Measurements from ENCODE around the gene SRBD1.

SRBD1 gene

GRCh38 chr2:45436456-45436855 lies 174.6 kb downstream of the SRBD1 start:
- TF ChIP-seq REST (IDR thresholded peaks at IDR 0.05; ENCODE audit: insufficient read depth in 1 of 2, low read depth in 2 of 2, low read length in 2 of 2) (no peak), FOXP2 (optimal IDR thresholded peaks at IDR 0.05; ENCODE audit: borderline replicate concordance, extremely low read depth, extremely low read length, insufficient read depth) (no peak), TAF1 (IDR thresholded peaks at IDR 0.05; ENCODE audit: borderline replicate concordance, insufficient read depth, low read length) (no peak), POLR2AphosphoS5 (IDR thresholded peaks at IDR 0.05; ENCODE audit: low read depth, low read length) (no peak), SIN3A (IDR thresholded peaks at IDR 0.05; ENCODE audit: borderline replicate concordance, insufficient read depth, low read length) (no peak)

DNA sequence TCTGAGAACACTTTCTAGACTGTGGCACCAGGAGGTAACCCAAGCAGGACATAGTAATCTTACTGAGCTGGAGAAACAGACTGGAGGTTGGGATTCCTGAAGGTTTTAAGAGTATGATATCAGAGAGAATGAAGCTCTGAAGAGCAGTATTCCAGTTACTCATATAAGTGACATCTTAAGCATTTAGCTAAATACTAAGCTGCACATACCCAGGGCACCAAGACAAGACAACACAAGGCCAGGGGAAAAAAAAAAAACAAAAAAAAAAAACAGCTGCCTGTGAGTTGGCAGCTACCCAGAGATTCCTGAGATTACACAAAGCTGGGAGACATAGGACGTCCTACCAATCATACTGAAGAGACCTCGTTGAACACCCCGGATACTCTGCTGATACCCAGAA lies 175.8 kb downstream of the SRBD1 start:
- TF ChIP-seq SIN3A (IDR thresholded peaks at IDR 0.05; ENCODE audit: borderline replicate concordance, insufficient read depth, low read length) (no peak), FOXP2 (optimal IDR thresholded peaks at IDR 0.05; ENCODE audit: borderline replicate concordance, extremely low read depth, extremely low read length, insufficient read depth) (no peak), POLR2AphosphoS5 (IDR thresholded peaks at IDR 0.05; ENCODE audit: low read depth, low read length) (no peak), TAF1 (IDR thresholded peaks at IDR 0.05; ENCODE audit: borderline replicate concordance, insufficient read depth, low read length) (no peak), REST (IDR thresholded peaks at IDR 0.05; ENCODE audit: insufficient read depth in 1 of 2, low read depth in 2 of 2, low read length in 2 of 2) (no peak)

DNA sequence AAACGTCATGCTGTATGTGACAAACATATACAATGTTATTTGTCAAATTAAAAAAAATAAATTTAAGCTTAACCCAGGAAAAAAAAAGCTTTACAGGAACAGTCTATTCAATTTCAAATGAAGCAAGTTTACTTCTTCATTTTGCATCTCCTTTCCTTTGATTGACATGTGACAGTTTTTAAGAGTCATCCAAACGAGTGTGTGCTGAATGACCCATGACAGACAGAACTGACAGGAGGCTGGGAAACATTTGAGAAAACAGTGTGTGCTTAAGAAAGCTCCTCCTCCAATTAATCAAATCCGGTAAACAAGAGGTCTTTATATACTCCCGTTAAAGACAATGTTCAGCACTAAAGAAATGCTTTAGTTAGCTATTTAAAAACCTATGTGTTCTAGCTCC lies 177.7 kb downstream of the SRBD1 start:
- TF ChIP-seq FOXP2 (optimal IDR thresholded peaks at IDR 0.05; ENCODE audit: borderline replicate concordance, extremely low read depth, extremely low read length, insufficient read depth) (no peak), REST (IDR thresholded peaks at IDR 0.05; ENCODE audit: insufficient read depth in 1 of 2, low read depth in 2 of 2, low read length in 2 of 2) (no peak), POLR2AphosphoS5 (IDR thresholded peaks at IDR 0.05; ENCODE audit: low read depth, low read length) (no peak)

DNA sequence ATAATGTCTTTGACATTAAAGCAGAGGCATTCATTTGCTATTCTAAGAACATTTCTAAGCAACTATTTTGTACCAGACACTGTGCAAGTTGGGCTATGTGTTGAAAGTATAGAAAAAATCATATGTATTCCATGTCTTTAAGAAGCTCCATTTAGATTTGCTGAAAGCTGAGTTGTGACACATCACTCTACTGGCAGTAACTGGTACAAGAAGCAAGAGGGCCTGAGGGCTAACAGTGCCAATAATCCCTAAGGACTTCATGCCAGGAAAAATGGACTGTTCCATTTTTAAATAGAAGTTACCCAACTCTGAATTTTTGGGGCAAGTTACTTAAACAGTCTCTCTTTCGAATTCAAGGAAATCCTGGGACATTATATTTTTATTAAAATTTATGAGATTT lies 178.7 kb downstream of the SRBD1 start:
- TF ChIP-seq SIN3A (IDR thresholded peaks at IDR 0.05; ENCODE audit: borderline replicate concordance, insufficient read depth, low read length): no peak
- no peak for TF ChIP-seq FOXP2 (optimal IDR thresholded peaks at IDR 0.05; ENCODE audit: borderline replicate concordance, extremely low read depth, extremely low read length, insufficient read depth)

GRCh38 chr2:45422921-45423320 lies 188.1 kb downstream of the SRBD1 start:
- TF ChIP-seq TAF1 (IDR thresholded peaks at IDR 0.05; ENCODE audit: borderline replicate concordance, insufficient read depth, low read length) (no peak), FOXP2 (optimal IDR thresholded peaks at IDR 0.05; ENCODE audit: borderline replicate concordance, extremely low read depth, extremely low read length, insufficient read depth) (no peak), REST (IDR thresholded peaks at IDR 0.05; ENCODE audit: insufficient read depth in 1 of 2, low read depth in 2 of 2, low read length in 2 of 2) (no peak), POLR2AphosphoS5 (IDR thresholded peaks at IDR 0.05; ENCODE audit: low read depth, low read length) (no peak), SIN3A (IDR thresholded peaks at IDR 0.05; ENCODE audit: borderline replicate concordance, insufficient read depth, low read length) (no peak)

Data from PFSK-1 (cell line).